ENCODE results near the gene CAV2. TPM values are rescaled to one million over a fixed set of nuclear protein-coding genes. Genes with fewer than 3 reads are reported as not detected.

Gene CAV2
- total RNA-seq, 4 donors from 2014 or later = 122 to 246 (median 202) TPM

DNA sequence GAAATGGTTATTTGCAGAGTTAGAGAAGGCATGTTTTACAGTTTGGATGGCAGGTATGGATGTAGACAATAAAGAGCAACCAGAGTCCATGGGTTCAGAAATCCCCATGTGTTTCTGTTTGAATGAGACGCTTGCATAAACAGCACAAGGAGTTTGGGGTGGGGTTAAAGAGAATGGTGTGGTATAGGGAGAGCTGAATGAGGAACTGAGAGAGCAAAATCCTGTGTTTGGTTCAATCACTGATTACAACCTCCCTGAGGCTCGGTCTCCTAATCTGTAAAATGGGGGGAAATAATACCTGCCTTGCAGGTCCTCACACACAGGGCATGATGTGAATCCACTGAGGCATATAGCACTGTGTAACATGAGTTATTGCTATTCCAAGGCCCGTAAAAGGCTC lies 49.0 kb downstream of the CAV2 start:
- TF ChIP-seq, protein P1, sequence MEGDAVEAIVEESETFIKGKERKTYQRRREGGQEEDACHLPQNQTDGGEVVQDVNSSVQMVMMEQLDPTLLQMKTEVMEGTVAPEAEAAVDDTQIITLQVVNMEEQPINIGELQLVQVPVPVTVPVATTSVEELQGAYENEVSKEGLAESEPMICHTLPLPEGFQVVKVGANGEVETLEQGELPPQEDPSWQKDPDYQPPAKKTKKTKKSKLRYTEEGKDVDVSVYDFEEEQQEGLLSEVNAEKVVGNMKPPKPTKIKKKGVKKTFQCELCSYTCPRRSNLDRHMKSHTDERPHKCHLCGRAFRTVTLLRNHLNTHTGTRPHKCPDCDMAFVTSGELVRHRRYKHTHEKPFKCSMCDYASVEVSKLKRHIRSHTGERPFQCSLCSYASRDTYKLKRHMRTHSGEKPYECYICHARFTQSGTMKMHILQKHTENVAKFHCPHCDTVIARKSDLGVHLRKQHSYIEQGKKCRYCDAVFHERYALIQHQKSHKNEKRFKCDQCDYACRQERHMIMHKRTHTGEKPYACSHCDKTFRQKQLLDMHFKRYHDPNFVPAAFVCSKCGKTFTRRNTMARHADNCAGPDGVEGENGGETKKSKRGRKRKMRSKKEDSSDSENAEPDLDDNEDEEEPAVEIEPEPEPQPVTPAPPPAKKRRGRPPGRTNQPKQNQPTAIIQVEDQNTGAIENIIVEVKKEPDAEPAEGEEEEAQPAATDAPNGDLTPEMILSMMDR (IDR thresholded peaks at IDR 0.05; ENCODE audit: low read depth) = no peak

DNA sequence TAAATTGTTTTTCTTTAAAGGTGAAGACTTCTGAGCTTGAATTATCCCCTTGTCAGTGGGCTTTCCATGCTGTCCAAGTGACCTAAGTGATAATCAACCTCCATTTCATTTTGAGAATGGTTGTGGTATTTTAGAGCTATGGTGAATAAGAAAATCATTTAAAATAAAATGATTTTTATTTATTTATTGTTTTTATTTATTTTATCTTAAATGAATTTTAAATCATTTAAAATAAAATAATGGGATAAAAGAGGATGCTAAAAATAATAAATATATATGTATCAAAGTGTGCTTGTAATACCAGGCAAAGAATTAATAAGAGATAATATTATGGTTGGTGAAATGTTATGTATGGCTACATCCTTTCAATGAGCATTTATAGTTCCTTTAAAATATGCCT lies 49.8 kb downstream of the CAV2 start:
- TF ChIP-seq, protein P1 (IDR thresholded peaks at IDR 0.05; ENCODE audit: low read depth) = no peak

DNA sequence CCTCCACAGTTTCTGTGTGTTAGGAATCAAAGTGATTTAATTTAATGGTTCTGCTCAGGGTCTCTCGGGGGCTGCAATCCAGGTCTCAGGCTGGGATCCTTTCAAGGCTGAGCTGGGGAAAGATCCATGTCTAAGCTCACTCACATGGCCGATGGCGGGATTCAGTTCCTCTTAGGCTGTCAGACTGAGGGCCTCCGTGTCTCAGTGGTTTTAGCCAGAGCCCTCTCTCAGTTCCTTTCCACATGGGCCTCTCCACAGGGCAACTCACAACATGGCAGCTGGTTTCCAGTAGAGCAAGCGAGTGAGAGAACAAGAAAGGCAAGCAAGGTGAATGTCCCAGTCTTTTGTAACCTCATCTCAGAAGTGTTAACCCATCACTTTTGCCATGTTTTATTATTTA lies 52.2 kb downstream of the CAV2 start:
- TF ChIP-seq, protein P1 (IDR thresholded peaks at IDR 0.05; ENCODE audit: low read depth) = no peak

DNA sequence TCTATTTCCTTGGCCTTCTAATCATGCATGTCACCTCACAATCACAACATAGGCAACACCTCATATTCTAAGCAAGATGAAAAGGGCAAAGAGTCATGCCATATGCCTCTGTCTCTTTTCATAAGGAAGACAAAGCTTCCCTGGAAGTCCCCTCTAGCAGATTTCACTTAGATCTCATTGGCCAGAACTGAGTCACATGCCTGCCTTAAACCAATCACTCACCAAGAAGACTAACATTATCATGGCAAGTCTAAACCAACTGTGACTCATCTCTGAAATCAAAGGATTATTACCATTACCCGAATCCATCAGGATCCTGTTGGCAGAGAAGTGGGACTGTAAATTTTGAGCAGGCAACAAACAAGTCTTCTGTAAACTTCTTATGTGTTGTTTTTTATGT lies 53.1 kb downstream of the CAV2 start:
- TF ChIP-seq, protein P1 (IDR thresholded peaks at IDR 0.05; ENCODE audit: low read depth) = no peak

DNA sequence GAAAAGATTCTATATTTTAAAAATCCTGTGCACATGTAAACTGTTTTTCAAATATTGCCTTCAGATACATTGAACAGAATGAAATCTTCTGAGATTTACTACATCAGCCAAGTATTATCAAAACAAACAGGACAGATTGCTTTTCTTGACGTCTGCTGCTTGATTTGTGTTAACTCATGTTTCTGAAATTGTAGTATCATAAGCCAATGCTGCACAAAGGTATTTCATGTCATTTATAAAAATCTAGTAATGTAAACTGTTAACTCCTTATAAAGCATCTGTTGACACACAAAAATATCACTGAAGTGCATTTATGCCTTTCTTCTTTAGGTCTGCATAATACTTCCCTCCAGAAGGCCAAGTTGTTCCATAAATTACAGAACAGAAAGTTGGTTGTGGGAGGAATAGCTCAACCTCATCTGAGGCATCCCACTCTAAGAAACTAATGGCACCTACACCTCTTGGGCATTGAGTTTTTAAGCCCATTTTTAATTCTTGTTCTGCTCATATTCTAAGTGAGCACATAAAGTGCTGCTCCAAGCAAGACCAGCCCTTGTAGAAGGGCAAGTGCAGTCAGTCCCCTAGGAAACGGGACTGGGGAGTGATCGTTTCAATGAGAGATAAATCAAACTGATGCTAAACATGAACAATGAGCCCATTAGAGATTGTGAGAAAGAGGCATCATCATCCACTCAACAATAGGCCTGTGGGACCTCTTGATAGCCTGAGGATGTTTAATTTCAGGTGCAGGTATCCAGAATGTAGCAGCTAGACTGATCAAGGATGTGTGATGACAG lies 53.8 kb downstream of the CAV2 start:
- TF ChIP-seq, protein P1 (IDR thresholded peaks at IDR 0.05; ENCODE audit: low read depth) = no peak

DNA sequence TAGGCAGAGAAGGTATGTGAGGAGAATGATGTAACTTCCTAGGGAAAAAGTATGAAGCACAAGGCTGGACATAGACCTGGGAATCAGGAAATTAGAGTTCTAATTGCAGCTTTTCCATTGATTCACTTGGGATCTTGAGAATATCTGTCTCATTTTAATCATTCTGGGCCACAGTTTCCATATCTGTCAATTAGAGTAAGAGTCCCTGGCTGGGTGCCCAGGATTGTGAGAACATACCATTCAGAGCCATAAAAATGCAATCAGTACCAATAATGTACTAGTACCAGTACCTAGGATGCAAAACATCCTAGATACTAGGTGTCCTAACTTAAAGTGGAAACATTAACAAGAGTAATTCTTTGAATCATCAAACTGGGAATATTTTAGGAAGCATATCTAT lies 54.9 kb downstream of the CAV2 start:
- TF ChIP-seq, protein P1 (IDR thresholded peaks at IDR 0.05; ENCODE audit: low read depth) = no peak

DNA sequence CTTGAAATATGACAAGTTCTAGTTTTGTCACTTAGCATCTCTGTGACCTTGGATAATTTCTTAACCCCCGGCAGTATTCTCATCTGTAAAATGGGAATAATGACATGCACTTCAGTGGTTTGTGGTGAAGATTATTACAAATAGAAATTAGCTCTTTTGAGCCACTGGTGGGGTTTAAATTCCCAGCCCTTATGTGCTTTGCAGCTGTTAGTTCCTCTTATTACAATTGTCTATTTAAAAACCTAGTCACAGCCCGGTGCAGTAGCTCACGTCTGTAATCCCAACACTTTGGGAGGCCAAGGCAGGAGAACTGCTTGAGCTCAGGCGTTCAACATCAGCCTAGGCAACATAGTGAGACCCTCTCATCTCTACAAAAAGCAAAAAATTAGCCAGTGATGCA lies 55.4 kb downstream of the CAV2 start:
- TF ChIP-seq, protein P1 (IDR thresholded peaks at IDR 0.05; ENCODE audit: low read depth) = no peak

All from subcutaneous adipose tissue (tissue), 4 donors.